NCI-H1092 (cell line): ENCODE data around the gene TMEM82.

Experiments used
- DNase-seq: peaks from one replicate; lab custom pipeline; 2025; lab: John Stamatoyannopoulos, UW

The TMEM82 gene

GRCh38 chr1:15720861-15721260 is 21.4 kb upstream of the TMEM82 start:
- DNase-seq = no peak

- no peak for DNase-seq
Measured at GRCh38 chr1:15722411-15722810, 19.9 kb upstream of the TMEM82 start.

GRCh38 chr1:15722836-15723532 is 19.3 kb upstream of the TMEM82 start:
- no peak for DNase-seq

- DNase-seq = no peak
Measured at GRCh38 chr1:15723631-15724246, 18.6 kb upstream of the TMEM82 start.

GRCh38 chr1:15724949-15725880 is 17.1 kb upstream of the TMEM82 start:
- no peak for DNase-seq

- DNase-seq = no peak
Measured at GRCh38 chr1:15726508-15726907, 15.8 kb upstream of the TMEM82 start.

- no peak for DNase-seq
Measured at GRCh38 chr1:15727021-15727420, 15.3 kb upstream of the TMEM82 start.

GRCh38 chr1:15727424-15727823 is 14.9 kb upstream of the TMEM82 start:
- no peak for DNase-seq

GRCh38 chr1:15727866-15728534 is 14.3 kb upstream of the TMEM82 start:
- no peak for DNase-seq

- DNase-seq = no peak
Measured at GRCh38 chr1:15728937-15729657, 13.2 kb upstream of the TMEM82 start.

GRCh38 chr1:15730423-15730822 is 11.9 kb upstream of the TMEM82 start:
- no peak for DNase-seq

- no peak for DNase-seq
Measured at GRCh38 chr1:15730936-15731335, 11.4 kb upstream of the TMEM82 start.

GRCh38 chr1:15731735-15732685 is 10.3 kb upstream of the TMEM82 start:
- DNase-seq = no peak

- no peak for DNase-seq
Measured at GRCh38 chr1:15732686-15733081, 9.6 kb upstream of the TMEM82 start.

- no peak for DNase-seq
Measured at GRCh38 chr1:15733218-15733725, 9.0 kb upstream of the TMEM82 start.

- DNase-seq = no peak
Measured at GRCh38 chr1:15733726-15734226, 8.5 kb upstream of the TMEM82 start.

- DNase-seq = no peak
Measured at GRCh38 chr1:15734296-15734695, 8.0 kb upstream of the TMEM82 start.

GRCh38 chr1:15734901-15735300 is 7.4 kb upstream of the TMEM82 start:
- DNase-seq = no peak

GRCh38 chr1:15735304-15736037 is 6.8 kb upstream of the TMEM82 start:
- DNase-seq = no peak
